Endothelial cell (in vitro differentiated cells): ENCODE data around the gene SLC22A23. TPM values are rescaled to one million over a fixed set of nuclear protein-coding genes. Genes with fewer than 3 reads are reported as not detected.

ENCODE experiments used
- DNase-seq: peaks from one replicate; pipeline ENCODE4 v3.0.0; 2021; ENCODE audit warnings: low spot score
- H3K27ac Mint-ChIP-seq: one replicate; pipeline ENCODE4 v1.8.0; 2021; ENCODE audit warnings: mixed read lengths, inconsistent platforms; ENCODE audit not compliant: unreplicated experiment
- H3K27me3 Mint-ChIP-seq: one replicate; pipeline ENCODE4 v1.8.0; 2021; ENCODE audit warnings: mild to moderate bottlenecking, moderate library complexity, mixed read lengths, inconsistent platforms; ENCODE audit not compliant: unreplicated experiment
- H3K36me3 Mint-ChIP-seq: one replicate; pipeline ENCODE4 v1.8.0; 2021; ENCODE audit warnings: mild to moderate bottlenecking, low read depth, mixed read lengths, inconsistent platforms; ENCODE audit not compliant: unreplicated experiment
- H3K4me1 Mint-ChIP-seq: one replicate; pipeline ENCODE4 v1.8.0; 2021; ENCODE audit warnings: mild to moderate bottlenecking, mixed read lengths, inconsistent platforms; ENCODE audit not compliant: unreplicated experiment
- H3K4me3 Mint-ChIP-seq: one replicate; pipeline ENCODE4 v1.8.0; 2021; ENCODE audit warnings: mild to moderate bottlenecking, mixed read lengths, inconsistent platforms; ENCODE audit not compliant: unreplicated experiment
- H3K9me3 Mint-ChIP-seq: one replicate; pipeline ENCODE4 v1.8.0; 2021; ENCODE audit warnings: mixed read lengths, inconsistent platforms; ENCODE audit not compliant: unreplicated experiment
- CTCF ChIP-seq: fragments of 200-600 bp; sonication (generic); IDR thresholded peaks from one replicate; pipeline ENCODE4 v1.5.0; 2021; ENCODE audit warnings: antibody characterized with exemption; ENCODE audit not compliant: unreplicated experiment
- total RNA-seq: library from RNA; stranded (reverse); fragmentation: NEBNext Ultra II Directional; extraction: Animal tissue kit (Norgen Biotek cat#: 25700); gene quantifications from one replicate; pipeline ENCODE4 v1.2.1, GENCODE V29; 2021; ENCODE audit not compliant: unreplicated experiment

Gene SLC22A23
- total RNA-seq, 1 donor from 2014 or later = 72.7 TPM

GRCh38 chr6:3421791-3422434 is 34.9 kb downstream of the SLC22A23 start:
- Mint-ChIP-seq H3K27me3 (peaks cover 2% of the 10 kb centered on the region), H3K9me3 (no peaks in the 10 kb centered on the region), H3K36me3 (no peaks in the 10 kb centered on the region), H3K27ac (no peak overlapping the region), H3K4me3 (no peak overlapping the region), H3K4me1 (peaks cover 28% of the 10 kb centered on the region)
- no peak for DNase-seq
- no peak for TF ChIP-seq CTCF

DNA sequence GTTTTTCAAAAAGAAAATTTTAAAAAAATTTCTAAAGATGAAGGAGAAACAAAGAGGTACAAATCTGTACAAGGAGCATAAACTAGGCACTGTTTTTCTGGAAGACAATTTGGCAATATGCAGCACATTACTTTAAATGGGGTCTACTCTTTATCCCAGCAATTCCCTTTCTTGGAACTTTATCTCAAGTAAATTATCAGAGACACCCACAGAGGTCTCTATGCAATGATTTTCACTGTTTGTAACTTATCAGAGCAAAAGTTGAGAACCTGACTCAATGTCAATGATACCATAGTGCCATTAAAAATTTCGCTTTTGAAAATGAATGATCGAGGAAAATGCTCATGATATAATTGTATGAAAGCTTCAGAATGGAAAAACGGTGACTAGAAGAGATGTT is 35.7 kb downstream of the SLC22A23 start:
- TF ChIP-seq CTCF = no peak
- Mint-ChIP-seq H3K4me1 (peaks cover 28% of the 10 kb centered on the region), H3K27me3 (peaks cover 2% of the 10 kb centered on the region), H3K27ac (no peak overlapping the region), H3K4me3 (no peak overlapping the region), H3K36me3 (no peaks in the 10 kb centered on the region), H3K9me3 (no peaks in the 10 kb centered on the region)
- no peak for DNase-seq

DNA sequence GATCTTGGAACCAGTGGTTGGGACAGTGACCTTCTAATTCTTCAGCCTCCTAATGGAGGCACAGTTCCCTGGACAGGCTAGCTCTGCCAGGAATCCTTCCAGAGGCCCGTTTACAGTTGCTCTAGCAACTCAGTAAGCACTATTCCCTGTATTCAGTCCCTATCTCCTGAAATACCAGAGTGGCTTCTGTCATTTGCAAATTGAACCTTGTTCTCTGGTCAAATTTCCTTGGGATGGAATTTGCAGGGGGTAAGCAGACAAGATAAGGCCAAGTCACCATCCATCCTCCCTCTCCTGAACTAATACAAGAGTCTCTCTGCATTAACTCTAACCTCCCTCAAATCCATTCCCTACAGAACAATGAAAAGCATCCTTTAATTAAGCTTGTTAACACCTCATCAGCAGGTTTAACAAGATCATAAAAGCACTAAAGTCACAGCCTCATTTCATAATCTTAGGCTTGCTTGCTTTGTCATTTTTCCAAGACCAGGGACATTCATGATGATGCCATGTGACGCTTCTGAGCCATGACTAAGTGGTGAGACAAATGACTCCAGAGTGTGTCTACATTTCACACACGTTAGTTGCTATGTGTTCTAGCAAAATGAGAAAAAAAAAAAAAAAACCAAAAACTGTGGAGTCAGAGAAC is 37.1 kb downstream of the SLC22A23 start:
- TF ChIP-seq CTCF = no peak
- H3K27me3 Mint-ChIP-seq = peaks cover 2% of the 10 kb centered on the region
- DNase-seq = no peak
- H3K9me3 Mint-ChIP-seq = no peaks in the 10 kb centered on the region
- peaks cover 28% of the 10 kb centered on the region for H3K4me1 Mint-ChIP-seq
- H3K36me3 Mint-ChIP-seq = peaks cover 8% of the 10 kb centered on the region
- H3K27ac Mint-ChIP-seq = no peak overlapping the region
- H3K4me3 Mint-ChIP-seq = no peak overlapping the region

- H3K36me3 Mint-ChIP-seq = peaks cover 8% of the 10 kb centered on the region
- H3K4me1 Mint-ChIP-seq = peaks cover 21% of the 10 kb centered on the region
- no peaks in the 10 kb centered on the region for H3K9me3 Mint-ChIP-seq
- no peak overlapping the region for H3K4me3 Mint-ChIP-seq
- no peaks in the 10 kb centered on the region for H3K27me3 Mint-ChIP-seq
- no peak overlapping the region for H3K27ac Mint-ChIP-seq
- no peak for DNase-seq
- no peak for TF ChIP-seq CTCF
Observed at GRCh38 chr6:3418496-3419060, 38.3 kb downstream of the SLC22A23 start.

DNA sequence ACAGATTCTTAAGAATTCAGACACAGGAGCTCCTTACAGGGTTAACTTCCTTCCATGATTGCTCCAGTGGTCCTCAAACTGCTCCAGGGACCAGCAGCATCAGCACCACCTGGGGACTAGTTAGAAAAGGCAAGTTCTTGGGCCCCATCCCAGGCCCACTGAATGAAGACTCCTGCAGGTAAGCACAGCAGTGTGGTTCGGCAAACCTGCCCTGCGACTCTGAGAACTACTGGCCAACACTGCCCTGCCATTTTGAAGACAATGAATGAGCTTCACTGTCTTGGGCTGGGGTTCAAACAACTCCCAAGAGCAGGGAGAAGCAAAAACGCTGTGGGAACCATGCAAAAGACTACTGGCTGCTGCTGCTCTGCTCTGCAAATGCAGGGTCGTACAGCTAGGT is 39.4 kb downstream of the SLC22A23 start:
- H3K9me3 Mint-ChIP-seq = no peaks in the 10 kb centered on the region
- no peak for DNase-seq
- no peak overlapping the region for H3K4me3 Mint-ChIP-seq
- peaks cover 17% of the 10 kb centered on the region for H3K36me3 Mint-ChIP-seq
- H3K27me3 Mint-ChIP-seq = no peaks in the 10 kb centered on the region
- no peak overlapping the region for H3K27ac Mint-ChIP-seq
- peaks cover 10% of the 10 kb centered on the region for H3K4me1 Mint-ChIP-seq
- no peak for TF ChIP-seq CTCF
